ENCODE data around the gene PRKAR1B.

PRKAR1B gene

GRCh38 chr7:724298-724697, 2.8 kb downstream of the PRKAR1B start:
- Histone ChIP-seq H3K9me3 (ENCODE audit: insufficient read depth, low read depth, low read length) (peaks cover 14% of the 10 kb centered on the region; the same call in 1 of the 2 replicates), H3K4me1 (ENCODE audit: insufficient read depth, low read length, poor library complexity, severe bottlenecking) (peaks cover 21% of the 10 kb centered on the region), H3K27me3 (ENCODE audit: insufficient read depth, low read length, poor library complexity, severe bottlenecking) (no peaks in the 10 kb centered on the region), H3K79me2 (ENCODE audit: insufficient read depth, low read length) (peaks cover 26% of the 10 kb centered on the region), H3K9ac (ENCODE audit: low read depth, low read length, poor library complexity, severe bottlenecking) (no peak overlapping the region), H2AFZ (ENCODE audit: low read length) (no peak overlapping the region), H3K4me3 (ENCODE audit: low read length, poor library complexity, severe bottlenecking) (no peak overlapping the region), H4K20me1 (ENCODE audit: insufficient read depth, low read length, poor library complexity, severe bottlenecking) (no peaks in the 10 kb centered on the region), H3K4me2 (ENCODE audit: low read depth, low read length, poor library complexity, severe bottlenecking) (no peak overlapping the region), H3K9me2 (replicated peaks; ENCODE audit: low read depth, low read length) (no peaks in the 10 kb centered on the region), H3F3A (ENCODE audit: low read depth) (no peaks in the 10 kb centered on the region), H3K36me3 (ENCODE audit: insufficient read depth, low read length) (no peaks in the 10 kb centered on the region)
- TF ChIP-seq EZH2phosphoT487 (IDR thresholded peaks at IDR 0.05; ENCODE audit: borderline replicate concordance) = no peak
- TF ChIP-seq CTCF (conservative IDR thresholded peaks at IDR 0.05; ENCODE audit: low read length) = no peak

GRCh38 chr7:723541-723940, 3.5 kb downstream of the PRKAR1B start:
- Histone ChIP-seq H3K9ac (ENCODE audit: low read depth, low read length, poor library complexity, severe bottlenecking) (no peak overlapping the region), H3K27me3 (ENCODE audit: insufficient read depth, low read length, poor library complexity, severe bottlenecking) (no peaks in the 10 kb centered on the region), H4K20me1 (ENCODE audit: insufficient read depth, low read length, poor library complexity, severe bottlenecking) (no peaks in the 10 kb centered on the region), H3K4me3 (ENCODE audit: low read length, poor library complexity, severe bottlenecking) (no peak overlapping the region), H3F3A (ENCODE audit: low read depth) (no peaks in the 10 kb centered on the region), H3K4me1 (ENCODE audit: insufficient read depth, low read length, poor library complexity, severe bottlenecking) (peaks cover 20% of the 10 kb centered on the region), H3K36me3 (ENCODE audit: insufficient read depth, low read length) (no peaks in the 10 kb centered on the region), H3K79me2 (ENCODE audit: insufficient read depth, low read length) (peaks cover 22% of the 10 kb centered on the region), H3K4me2 (ENCODE audit: low read depth, low read length, poor library complexity, severe bottlenecking) (no peak overlapping the region), H2AFZ (ENCODE audit: low read length) (no peak overlapping the region), H3K9me3 (ENCODE audit: insufficient read depth, low read depth, low read length) (peaks cover 14% of the 10 kb centered on the region; the same call in 1 of the 2 replicates), H3K9me2 (replicated peaks; ENCODE audit: low read depth, low read length) (no peaks in the 10 kb centered on the region)
- TF ChIP-seq EZH2phosphoT487 (IDR thresholded peaks at IDR 0.05; ENCODE audit: borderline replicate concordance) (no peak), CTCF (conservative IDR thresholded peaks at IDR 0.05; ENCODE audit: low read length) (no peak)

GRCh38 chr7:721619-722248, 5.3 kb downstream of the PRKAR1B start:
- no peaks in the 10 kb centered on the region for H3K36me3 ChIP-seq (ENCODE audit: insufficient read depth, low read length)
- H3K9me2 ChIP-seq (replicated peaks; ENCODE audit: low read depth, low read length) = no peaks in the 10 kb centered on the region
- no peaks in the 10 kb centered on the region for H3F3A ChIP-seq (ENCODE audit: low read depth)
- H3K4me1 ChIP-seq (ENCODE audit: insufficient read depth, low read length, poor library complexity, severe bottlenecking) = peaks cover 11% of the 10 kb centered on the region
- H4K20me1 ChIP-seq (ENCODE audit: insufficient read depth, low read length, poor library complexity, severe bottlenecking) = no peaks in the 10 kb centered on the region
- no peak overlapping the region for H3K9ac ChIP-seq (ENCODE audit: low read depth, low read length, poor library complexity, severe bottlenecking)
- H3K4me3 ChIP-seq (ENCODE audit: low read length, poor library complexity, severe bottlenecking) = no peak overlapping the region
- H3K27me3 ChIP-seq (ENCODE audit: insufficient read depth, low read length, poor library complexity, severe bottlenecking) = no peaks in the 10 kb centered on the region
- TF ChIP-seq CTCF (conservative IDR thresholded peaks at IDR 0.05; ENCODE audit: low read length) (no peak), EZH2phosphoT487 (IDR thresholded peaks at IDR 0.05; ENCODE audit: borderline replicate concordance) (no peak)
- peaks cover 14% of the 10 kb centered on the region; the same call in 1 of the 2 replicates for H3K9me3 ChIP-seq (ENCODE audit: insufficient read depth, low read depth, low read length)
- H3K79me2 ChIP-seq (ENCODE audit: insufficient read depth, low read length) = peaks cover 10% of the 10 kb centered on the region; the same call in 1 of the 2 replicates
- no peak overlapping the region for H3K4me2 ChIP-seq (ENCODE audit: low read depth, low read length, poor library complexity, severe bottlenecking)
- no peak overlapping the region for H2AFZ ChIP-seq (ENCODE audit: low read length)

Data from Loucy (cell line).